ENCODE results near the gene ZAP70.
A peak's percentile ranks its signal among the peaks of the same experiment; 100 is the strongest.
"Not testable (repeated sequence)": the region's sequence is repeated elsewhere in the genome, so short reads cannot be mapped to it uniquely, and the experiment has no call there.

The ZAP70 gene

DNA sequence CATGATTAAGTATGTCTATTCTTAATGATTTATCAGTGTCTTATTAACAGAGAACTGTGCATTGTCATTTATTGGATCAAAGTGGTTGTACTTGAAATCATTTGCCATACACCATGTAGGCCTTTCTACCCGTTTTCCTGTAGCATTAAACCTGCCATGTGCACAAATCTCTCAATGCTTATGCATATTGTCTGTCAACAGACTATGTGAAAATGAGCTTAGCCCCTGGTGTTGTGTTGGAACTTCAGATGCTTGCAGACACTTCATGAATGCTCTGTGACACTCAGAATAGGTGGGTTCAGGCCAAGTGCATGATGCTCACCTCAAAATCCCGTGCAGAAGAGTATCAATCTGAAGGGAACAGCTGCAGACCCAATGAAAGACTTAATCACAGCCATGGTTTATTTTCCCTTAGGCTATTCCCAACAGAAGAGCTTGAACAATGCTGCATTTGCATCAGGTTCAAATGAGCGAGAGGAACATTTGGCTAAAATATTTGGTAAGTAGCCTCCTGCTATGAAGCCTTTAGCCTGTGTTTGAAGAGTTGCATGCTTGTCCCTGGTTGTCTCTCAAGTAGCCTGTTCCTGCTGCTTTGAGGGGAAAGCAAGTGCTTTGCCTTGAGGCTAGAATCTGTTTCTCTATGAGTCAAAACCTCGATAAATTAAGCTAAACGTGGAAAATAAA, 37.8 kb upstream of the ZAP70 start:
- peaks cover 3% of the 10 kb centered on the region for H3K9me3 ChIP-seq (ENCODE audit: control insufficient read depth, low read length)
- DNase-seq (ENCODE audit: low read depth) = no peak
- H3K36me3 ChIP-seq (ENCODE audit: control insufficient read depth, insufficient read depth, low read length, severe bottlenecking) = no peaks in the 10 kb centered on the region
- no peak overlapping the region for H3K9ac ChIP-seq (ENCODE audit: low read length)
- H3K4me3 ChIP-seq (ENCODE audit: low read length) = no peak overlapping the region
- no peaks in the 10 kb centered on the region for H3K27me3 ChIP-seq (replicated peaks; ENCODE audit: control insufficient read depth, insufficient read depth, low read length)
- H3K4me1 ChIP-seq (ENCODE audit: control insufficient read depth, insufficient read depth, low read length) = no peaks in the 10 kb centered on the region

DNA sequence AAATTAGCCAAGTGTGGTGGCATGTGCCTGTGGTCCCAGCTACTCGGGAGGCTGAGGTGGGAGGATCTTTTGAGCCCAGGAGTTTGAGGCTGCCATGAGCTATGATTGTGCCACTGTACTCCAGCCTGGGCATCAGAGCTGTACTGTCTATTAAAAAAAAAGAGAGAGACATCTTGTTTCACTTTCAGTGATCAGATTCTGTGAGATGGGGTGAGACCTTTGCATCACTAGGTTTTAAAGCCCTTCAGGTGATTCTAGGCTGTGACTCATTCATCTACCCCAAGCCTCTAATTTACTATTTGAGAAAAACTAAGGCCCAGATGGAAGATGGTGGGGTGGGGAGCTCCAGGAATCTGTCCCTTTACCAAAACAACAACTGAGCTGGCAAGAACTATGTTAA, 36.8 kb upstream of the ZAP70 start:
- Histone ChIP-seq H3K4me1 (ENCODE audit: control insufficient read depth, insufficient read depth, low read length) (no peaks in the 10 kb centered on the region), H3K4me3 (ENCODE audit: low read length) (no peak overlapping the region), H3K9ac (ENCODE audit: low read length) (no peak overlapping the region), H3K9me3 (ENCODE audit: control insufficient read depth, low read length) (peaks cover 3% of the 10 kb centered on the region), H3K36me3 (ENCODE audit: control insufficient read depth, insufficient read depth, low read length, severe bottlenecking) (no peaks in the 10 kb centered on the region), H3K27me3 (replicated peaks; ENCODE audit: control insufficient read depth, insufficient read depth, low read length) (no peaks in the 10 kb centered on the region)
- DNase-seq (ENCODE audit: low read depth) = no peak

DNA sequence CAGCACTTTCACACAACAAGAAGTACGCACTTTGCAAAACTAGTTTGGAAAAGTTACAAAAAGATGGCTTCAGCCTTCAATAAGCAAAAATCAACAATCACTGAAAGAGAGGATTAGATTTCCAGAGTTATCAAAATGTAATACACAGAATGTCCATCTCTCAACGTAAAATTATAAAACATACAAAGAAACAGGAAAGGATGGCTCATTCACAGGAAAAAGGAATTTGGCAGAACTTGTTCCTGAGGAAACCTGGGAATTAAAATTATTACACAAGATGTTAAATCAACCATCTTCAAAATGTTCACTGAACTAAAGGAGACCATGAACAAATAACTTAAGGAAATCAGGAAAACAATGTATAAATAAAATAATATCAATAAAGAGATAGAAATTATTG, 35.9 kb upstream of the ZAP70 start:
- no peaks in the 10 kb centered on the region for H3K27me3 ChIP-seq (replicated peaks; ENCODE audit: control insufficient read depth, insufficient read depth, low read length)
- H3K4me3 ChIP-seq (ENCODE audit: low read length) = no peak overlapping the region
- H3K36me3 ChIP-seq (ENCODE audit: control insufficient read depth, insufficient read depth, low read length, severe bottlenecking) = no peaks in the 10 kb centered on the region
- DNase-seq (ENCODE audit: low read depth) = no peak
- no peaks in the 10 kb centered on the region for H3K4me1 ChIP-seq (ENCODE audit: control insufficient read depth, insufficient read depth, low read length)
- H3K9ac ChIP-seq (ENCODE audit: low read length) = no peak overlapping the region
- peaks cover 3% of the 10 kb centered on the region for H3K9me3 ChIP-seq (ENCODE audit: control insufficient read depth, low read length)

DNA sequence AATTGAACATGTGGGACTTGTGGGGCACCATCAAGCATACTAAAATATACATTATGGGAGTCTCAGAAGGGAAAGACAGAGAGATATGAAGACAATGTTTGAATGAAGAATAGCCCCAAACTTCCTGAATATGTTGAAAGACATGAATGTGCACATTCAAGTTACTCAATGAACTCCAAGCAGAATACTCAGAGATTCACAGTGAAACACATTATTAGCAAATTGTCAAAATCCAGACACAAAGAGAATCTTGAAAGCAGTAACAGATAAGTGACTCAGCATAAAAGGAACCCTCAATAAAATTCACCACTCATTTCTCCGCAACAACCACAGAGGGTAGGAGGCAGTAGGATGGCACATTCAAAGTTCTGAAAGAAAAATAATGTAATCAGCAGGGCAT, 35.1 kb upstream of the ZAP70 start:
- H3K4me3 ChIP-seq (ENCODE audit: low read length) = no peak overlapping the region
- H3K4me1 ChIP-seq (ENCODE audit: control insufficient read depth, insufficient read depth, low read length) = no peaks in the 10 kb centered on the region
- DNase-seq (ENCODE audit: low read depth) = no peak
- no peaks in the 10 kb centered on the region for H3K27me3 ChIP-seq (replicated peaks; ENCODE audit: control insufficient read depth, insufficient read depth, low read length)
- peaks cover 3% of the 10 kb centered on the region for H3K9me3 ChIP-seq (ENCODE audit: control insufficient read depth, low read length)
- no peak overlapping the region for H3K9ac ChIP-seq (ENCODE audit: low read length)
- no peaks in the 10 kb centered on the region for H3K36me3 ChIP-seq (ENCODE audit: control insufficient read depth, insufficient read depth, low read length, severe bottlenecking)

DNA sequence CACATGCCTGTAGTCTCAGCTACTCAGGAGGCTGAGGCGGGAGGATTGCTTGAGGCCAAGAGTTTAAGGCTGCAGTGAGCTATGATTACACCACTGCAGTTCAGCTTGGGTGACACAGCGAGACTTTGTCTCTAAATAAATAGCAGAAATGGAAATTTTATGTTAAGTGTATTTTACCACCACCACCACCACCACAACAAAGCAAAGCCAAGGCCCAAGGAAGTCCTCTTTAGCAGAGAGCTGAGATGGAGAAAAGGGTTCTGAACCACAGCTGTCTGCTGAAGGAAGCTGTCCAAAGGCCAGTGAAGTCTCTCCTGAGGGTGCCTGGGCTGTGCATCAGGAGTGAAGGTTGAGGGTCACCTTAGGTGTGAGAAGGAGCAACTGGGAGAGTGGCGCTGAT, 26.1 kb upstream of the ZAP70 start:
- not testable (repeated sequence) for H3K4me3 ChIP-seq (ENCODE audit: low read length); DNase-seq (ENCODE audit: low read depth); H3K9ac ChIP-seq (ENCODE audit: low read length); H3K9me3 ChIP-seq (ENCODE audit: control insufficient read depth, low read length); H3K27me3 ChIP-seq (replicated peaks; ENCODE audit: control insufficient read depth, insufficient read depth, low read length); H3K36me3 ChIP-seq (ENCODE audit: control insufficient read depth, insufficient read depth, low read length, severe bottlenecking); H3K4me1 ChIP-seq (ENCODE audit: control insufficient read depth, insufficient read depth, low read length)

DNA sequence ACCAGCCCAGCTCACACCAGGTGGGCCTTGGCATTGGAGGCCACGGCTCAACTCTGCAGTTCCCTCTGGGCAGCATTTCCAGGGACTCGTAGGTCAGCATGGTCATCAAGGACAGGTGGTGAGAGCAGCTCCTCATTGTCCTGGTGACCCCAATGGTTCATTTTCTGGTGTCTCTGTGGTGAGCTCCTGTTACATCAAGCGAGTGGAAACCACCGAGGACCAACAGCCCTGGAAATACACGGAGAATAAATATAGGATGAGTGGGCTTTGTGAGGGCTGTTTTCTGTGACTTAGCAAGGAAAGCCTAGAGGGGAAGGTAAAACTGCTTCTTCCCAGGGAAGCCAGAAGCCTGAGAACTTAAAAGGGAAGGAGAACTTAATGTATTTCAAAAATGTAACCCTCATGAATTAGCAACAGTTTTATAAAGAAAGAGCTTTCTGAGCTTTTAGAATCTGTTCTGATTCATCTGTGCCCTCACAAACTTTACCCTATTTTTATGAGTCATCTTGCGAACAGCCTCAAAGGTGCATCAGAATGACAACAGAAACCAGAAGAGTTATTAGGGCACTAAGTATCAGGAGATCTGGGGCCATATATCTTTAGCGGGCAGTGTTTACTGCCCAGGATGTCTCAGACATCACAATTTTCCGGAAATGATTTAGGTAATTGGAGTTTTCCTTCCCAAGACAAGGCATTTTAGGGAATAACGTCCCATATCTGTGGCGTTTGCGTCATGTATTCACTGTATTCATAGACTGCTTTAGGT, 25.1 kb upstream of the ZAP70 start:
- Histone ChIP-seq H3K36me3 (ENCODE audit: control insufficient read depth, insufficient read depth, low read length, severe bottlenecking) (no peaks in the 10 kb centered on the region), H3K4me1 (ENCODE audit: control insufficient read depth, insufficient read depth, low read length) (peaks cover 8% of the 10 kb centered on the region), H3K9me3 (ENCODE audit: control insufficient read depth, low read length) (peaks cover 7% of the 10 kb centered on the region), H3K27me3 (replicated peaks; ENCODE audit: control insufficient read depth, insufficient read depth, low read length) (no peaks in the 10 kb centered on the region), H3K4me3 (ENCODE audit: low read length) (peak overlapping the region; percentile 24), H3K9ac (ENCODE audit: low read length) (no peak overlapping the region)
- no peak for DNase-seq (ENCODE audit: low read depth)

DNA sequence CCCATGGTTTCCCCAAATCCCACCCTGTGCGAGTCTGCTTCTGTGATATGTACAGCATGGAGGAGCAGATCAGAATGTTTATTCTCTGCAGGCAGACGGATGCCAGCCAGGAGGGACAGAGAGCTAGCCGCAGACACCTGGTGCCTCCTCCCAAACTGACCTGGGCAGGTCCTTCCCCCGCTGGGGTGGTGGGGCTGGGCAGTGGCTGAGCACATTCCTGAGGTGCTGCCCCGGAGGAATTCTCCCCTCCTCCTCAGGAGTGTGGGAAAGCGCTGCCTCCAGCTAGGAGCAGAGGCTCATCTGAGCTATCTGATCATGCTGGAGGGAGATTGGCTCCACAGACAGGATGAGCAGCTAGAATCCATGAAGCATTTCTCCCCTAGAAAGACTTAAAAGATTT, 22.2 kb upstream of the ZAP70 start:
- no peak overlapping the region for H3K4me3 ChIP-seq (ENCODE audit: low read length)
- H3K4me1 ChIP-seq (ENCODE audit: control insufficient read depth, insufficient read depth, low read length) = peaks cover 8% of the 10 kb centered on the region
- DNase-seq (ENCODE audit: low read depth) = no peak
- no peaks in the 10 kb centered on the region for H3K27me3 ChIP-seq (replicated peaks; ENCODE audit: control insufficient read depth, insufficient read depth, low read length)
- peaks cover 10% of the 10 kb centered on the region for H3K9me3 ChIP-seq (ENCODE audit: control insufficient read depth, low read length)
- H3K9ac ChIP-seq (ENCODE audit: low read length) = no peak overlapping the region
- no peaks in the 10 kb centered on the region for H3K36me3 ChIP-seq (ENCODE audit: control insufficient read depth, insufficient read depth, low read length, severe bottlenecking)

DNA sequence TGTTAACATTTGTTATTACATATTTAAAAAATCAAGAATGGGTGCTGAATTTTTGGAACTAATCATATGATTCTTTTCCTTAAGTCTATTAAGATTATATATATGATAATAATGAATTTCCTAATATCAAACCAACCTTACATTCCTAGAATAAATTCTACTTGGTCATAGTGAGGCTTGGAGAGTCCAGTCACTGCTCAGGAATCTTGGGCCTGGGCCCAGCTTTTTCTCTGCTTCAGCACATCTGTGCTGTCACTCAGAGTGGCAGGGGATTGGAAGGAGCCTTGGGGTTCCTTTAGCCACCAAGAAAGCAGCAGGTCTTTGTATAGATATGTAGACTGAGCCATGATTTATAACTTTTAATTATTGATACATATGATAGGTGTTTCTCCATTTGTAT, 19.9 kb upstream of the ZAP70 start:
- Histone ChIP-seq H3K4me3 (ENCODE audit: low read length) (no peak overlapping the region), H3K9me3 (ENCODE audit: control insufficient read depth, low read length) (peaks cover 10% of the 10 kb centered on the region)
- DNase-seq (ENCODE audit: low read depth) = no peak

DNA sequence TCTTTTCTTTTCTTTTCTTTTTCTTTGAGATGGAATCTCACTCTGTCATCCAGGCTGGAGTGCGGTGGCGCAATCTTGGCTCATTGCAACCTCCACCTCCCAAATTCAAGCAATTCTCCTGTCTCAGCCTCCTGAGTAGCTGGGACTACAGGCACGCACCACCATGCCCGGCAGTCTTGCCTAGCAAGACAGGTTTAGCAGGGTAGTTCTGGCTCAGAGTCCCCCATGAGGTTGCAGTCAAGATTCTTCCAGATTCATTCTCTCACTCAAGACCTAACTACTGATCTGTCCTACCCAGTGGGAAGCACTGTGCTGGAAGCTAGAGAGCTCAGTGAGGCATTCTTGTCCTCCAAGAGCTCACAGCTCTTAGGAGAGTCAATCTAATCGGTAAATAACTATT, 17.6 kb upstream of the ZAP70 start:
- H3K9ac ChIP-seq (ENCODE audit: low read length) = no peak overlapping the region
- no peaks in the 10 kb centered on the region for H3K4me1 ChIP-seq (ENCODE audit: control insufficient read depth, insufficient read depth, low read length)
- H3K9me3 ChIP-seq (ENCODE audit: control insufficient read depth, low read length) = peaks cover 10% of the 10 kb centered on the region
- H3K36me3 ChIP-seq (ENCODE audit: control insufficient read depth, insufficient read depth, low read length, severe bottlenecking) = no peaks in the 10 kb centered on the region
- no peaks in the 10 kb centered on the region for H3K27me3 ChIP-seq (replicated peaks; ENCODE audit: control insufficient read depth, insufficient read depth, low read length)
- DNase-seq (ENCODE audit: low read depth) = no peak
- H3K4me3 ChIP-seq (ENCODE audit: low read length) = no peak overlapping the region

More for the DNA sequence above, 19.9 kb upstream of the ZAP70 start:
- peaks cover 2% of the 10 kb centered on the region for H3K4me1 ChIP-seq (ENCODE audit: control insufficient read depth, insufficient read depth, low read length)
- H3K36me3 ChIP-seq (ENCODE audit: control insufficient read depth, insufficient read depth, low read length, severe bottlenecking) = no peaks in the 10 kb centered on the region
- no peak overlapping the region for H3K9ac ChIP-seq (ENCODE audit: low read length)
- no peaks in the 10 kb centered on the region for H3K27me3 ChIP-seq (replicated peaks; ENCODE audit: control insufficient read depth, insufficient read depth, low read length)

DNA sequence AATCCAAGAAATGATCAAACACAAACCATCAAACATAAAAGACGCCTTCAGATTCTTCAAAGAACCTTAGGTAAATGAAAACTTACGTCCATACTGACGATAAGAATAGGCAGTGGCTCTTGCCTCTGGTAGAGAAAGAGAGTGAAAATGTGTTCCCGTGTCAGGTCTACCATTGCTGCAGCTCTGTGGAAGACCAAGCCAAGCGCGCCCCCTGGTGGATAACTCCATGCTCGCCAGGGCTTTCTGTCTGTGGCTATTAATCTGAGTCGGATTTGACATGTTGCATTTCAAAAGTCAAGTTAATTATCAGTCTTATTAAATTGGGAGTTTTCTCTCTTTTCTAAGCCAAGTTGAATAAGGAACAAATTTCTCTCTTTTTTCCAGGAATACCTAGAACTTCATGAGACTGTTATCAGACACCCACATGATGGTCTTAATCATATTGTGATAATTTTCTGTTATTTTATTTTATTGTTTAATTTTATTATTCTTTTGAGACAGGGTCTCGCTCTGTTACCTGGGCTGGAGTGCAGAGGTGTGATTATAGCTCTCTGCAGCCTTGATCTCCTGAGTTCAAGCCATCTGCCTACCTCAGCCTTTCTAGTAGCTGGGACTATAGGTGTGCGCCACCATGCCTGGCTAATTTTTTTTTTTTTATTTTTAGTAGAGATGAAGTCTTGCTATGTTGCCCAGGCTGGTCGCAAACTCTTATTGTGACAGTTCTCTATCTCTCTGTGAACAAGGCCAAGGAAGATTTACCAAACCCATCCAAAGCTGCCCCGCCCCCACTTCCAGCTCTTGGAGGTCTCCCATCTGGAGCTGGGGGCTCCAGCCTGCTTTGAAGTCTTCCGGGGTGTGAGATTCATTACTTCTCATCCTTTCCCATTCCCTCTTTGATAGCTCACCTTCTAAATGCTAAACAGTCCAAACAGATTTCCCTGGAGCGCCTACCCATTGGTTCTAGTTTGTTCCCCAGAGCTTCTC, 15.8 kb upstream of the ZAP70 start:
- Histone ChIP-seq H3K9me3 (ENCODE audit: control insufficient read depth, low read length) (peaks cover 10% of the 10 kb centered on the region), H3K9ac (ENCODE audit: low read length) (no peak overlapping the region), H3K4me3 (ENCODE audit: low read length) (no peak overlapping the region), H3K36me3 (ENCODE audit: control insufficient read depth, insufficient read depth, low read length, severe bottlenecking) (no peaks in the 10 kb centered on the region), H3K27me3 (replicated peaks; ENCODE audit: control insufficient read depth, insufficient read depth, low read length) (no peaks in the 10 kb centered on the region), H3K4me1 (ENCODE audit: control insufficient read depth, insufficient read depth, low read length) (no peaks in the 10 kb centered on the region)
- DNase-seq (ENCODE audit: low read depth) = peak; percentile 96

DNA sequence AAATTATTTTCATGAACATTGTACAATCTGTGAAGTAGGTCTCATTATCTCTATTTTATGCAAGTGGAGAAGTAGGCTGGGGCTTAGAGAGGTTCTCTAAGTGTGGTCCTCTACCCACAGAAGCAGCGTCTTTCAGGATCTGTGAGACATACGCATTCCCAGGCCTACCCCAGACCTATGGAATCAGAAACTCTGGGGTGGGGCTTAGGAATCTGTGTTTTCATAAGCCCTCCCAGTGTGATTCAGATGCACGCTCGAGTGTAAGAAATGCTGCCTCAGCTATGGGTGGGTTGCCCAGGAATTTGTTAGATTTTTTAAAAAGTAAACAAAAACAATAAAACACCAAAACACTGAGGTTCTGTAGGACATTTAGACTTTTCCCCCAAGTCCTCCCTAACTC, 14.8 kb upstream of the ZAP70 start:
- Histone ChIP-seq H3K9ac (ENCODE audit: low read length) (peak overlapping the region; percentile 20), H3K36me3 (ENCODE audit: control insufficient read depth, insufficient read depth, low read length, severe bottlenecking) (no peaks in the 10 kb centered on the region), H3K4me1 (ENCODE audit: control insufficient read depth, insufficient read depth, low read length) (no peaks in the 10 kb centered on the region), H3K27me3 (replicated peaks; ENCODE audit: control insufficient read depth, insufficient read depth, low read length) (no peaks in the 10 kb centered on the region), H3K4me3 (ENCODE audit: low read length) (no peak overlapping the region), H3K9me3 (ENCODE audit: control insufficient read depth, low read length) (peaks cover under 1% of the 10 kb centered on the region)
- no peak for DNase-seq (ENCODE audit: low read depth)

Data from adipocyte (in vitro differentiated cells).